ENCODE data around the gene FAM110D. TPM values are rescaled to one million over a fixed set of nuclear protein-coding genes. Genes with fewer than 3 reads are reported as not detected.
A peak's percentile ranks its signal among the peaks of the same experiment; 100 is the strongest.

Gene FAM110D
- total RNA-seq, 4 donors from 2014 or later, result 2.4 to 3.6 (median 2.7) TPM

DNA sequence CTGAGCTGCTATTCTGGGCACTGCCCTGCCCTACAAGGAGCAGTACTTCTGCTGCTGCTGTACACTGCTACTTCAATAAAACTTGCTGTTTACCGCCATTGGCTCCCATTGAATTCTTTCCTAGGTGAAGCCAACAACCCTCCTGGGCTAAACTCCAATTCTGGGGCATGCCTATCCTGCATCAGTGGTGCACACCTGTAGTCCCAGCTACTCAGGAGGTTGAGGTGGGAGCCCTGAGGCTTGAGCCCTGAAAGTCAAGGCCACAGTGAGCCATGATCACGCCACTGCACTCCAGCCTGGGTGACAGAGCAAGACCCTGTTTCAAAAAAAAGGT is 26.1 kb upstream of the FAM110D start:
- TF ChIP-seq POLR2AphosphoS5 (IDR thresholded peaks at IDR 0.05), result no peak
- no peak for TF ChIP-seq POLR2A (IDR thresholded peaks at IDR 0.05)
- TF ChIP-seq, protein P1, sequence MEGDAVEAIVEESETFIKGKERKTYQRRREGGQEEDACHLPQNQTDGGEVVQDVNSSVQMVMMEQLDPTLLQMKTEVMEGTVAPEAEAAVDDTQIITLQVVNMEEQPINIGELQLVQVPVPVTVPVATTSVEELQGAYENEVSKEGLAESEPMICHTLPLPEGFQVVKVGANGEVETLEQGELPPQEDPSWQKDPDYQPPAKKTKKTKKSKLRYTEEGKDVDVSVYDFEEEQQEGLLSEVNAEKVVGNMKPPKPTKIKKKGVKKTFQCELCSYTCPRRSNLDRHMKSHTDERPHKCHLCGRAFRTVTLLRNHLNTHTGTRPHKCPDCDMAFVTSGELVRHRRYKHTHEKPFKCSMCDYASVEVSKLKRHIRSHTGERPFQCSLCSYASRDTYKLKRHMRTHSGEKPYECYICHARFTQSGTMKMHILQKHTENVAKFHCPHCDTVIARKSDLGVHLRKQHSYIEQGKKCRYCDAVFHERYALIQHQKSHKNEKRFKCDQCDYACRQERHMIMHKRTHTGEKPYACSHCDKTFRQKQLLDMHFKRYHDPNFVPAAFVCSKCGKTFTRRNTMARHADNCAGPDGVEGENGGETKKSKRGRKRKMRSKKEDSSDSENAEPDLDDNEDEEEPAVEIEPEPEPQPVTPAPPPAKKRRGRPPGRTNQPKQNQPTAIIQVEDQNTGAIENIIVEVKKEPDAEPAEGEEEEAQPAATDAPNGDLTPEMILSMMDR (IDR thresholded peaks at IDR 0.05), result no peak
- TF ChIP-seq EP300 (IDR thresholded peaks at IDR 0.05), result no peak
- WGBS, result 90% methylated on average over 2 of the region's 2 CpGs
- Histone ChIP-seq H3K4me1 (peaks cover 5% of the 10 kb centered on the region), H3K4me3 (no peak overlapping the region), H3K27me3 (no peaks in the 10 kb centered on the region), H3K27ac (no peak overlapping the region), H3K36me3 (no peaks in the 10 kb centered on the region), H3K9me3 (no peaks in the 10 kb centered on the region)
- no peak for DNase-seq (ENCODE audit: low spot score in 2 of 2)

DNA sequence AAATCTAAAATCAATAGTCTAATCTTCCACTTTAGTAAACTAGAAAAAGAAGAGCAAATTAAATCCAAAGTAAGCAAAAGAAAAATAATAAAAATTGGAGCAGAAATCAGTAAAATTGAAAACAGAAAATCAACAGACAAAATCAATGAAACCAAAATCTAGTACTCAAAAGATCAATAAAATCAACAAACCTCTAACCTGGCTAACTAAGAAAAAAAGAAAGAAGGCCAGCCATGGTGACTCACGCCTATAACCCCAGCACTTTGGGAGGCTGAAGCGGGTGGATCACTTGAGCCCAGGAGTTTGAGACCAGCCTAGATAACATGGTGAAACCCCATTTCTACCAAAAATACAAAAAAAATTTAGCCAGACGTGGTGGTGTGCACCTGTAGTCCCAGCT is 24.4 kb upstream of the FAM110D start:
- DNase-seq (ENCODE audit: low spot score in 2 of 2), result no peak
- 95% methylated on average over 3 of the region's 3 CpGs for WGBS
- TF ChIP-seq POLR2AphosphoS5 (IDR thresholded peaks at IDR 0.05), result no peak
- no peak for TF ChIP-seq POLR2A (IDR thresholded peaks at IDR 0.05)
- TF ChIP-seq, protein P1 (IDR thresholded peaks at IDR 0.05), result no peak
- no peak for TF ChIP-seq EP300 (IDR thresholded peaks at IDR 0.05)
- Histone ChIP-seq H3K27me3 (no peaks in the 10 kb centered on the region), H3K36me3 (no peaks in the 10 kb centered on the region), H3K9me3 (no peaks in the 10 kb centered on the region), H3K4me1 (no peaks in the 10 kb centered on the region), H3K4me3 (no peak overlapping the region), H3K27ac (no peak overlapping the region)

DNA sequence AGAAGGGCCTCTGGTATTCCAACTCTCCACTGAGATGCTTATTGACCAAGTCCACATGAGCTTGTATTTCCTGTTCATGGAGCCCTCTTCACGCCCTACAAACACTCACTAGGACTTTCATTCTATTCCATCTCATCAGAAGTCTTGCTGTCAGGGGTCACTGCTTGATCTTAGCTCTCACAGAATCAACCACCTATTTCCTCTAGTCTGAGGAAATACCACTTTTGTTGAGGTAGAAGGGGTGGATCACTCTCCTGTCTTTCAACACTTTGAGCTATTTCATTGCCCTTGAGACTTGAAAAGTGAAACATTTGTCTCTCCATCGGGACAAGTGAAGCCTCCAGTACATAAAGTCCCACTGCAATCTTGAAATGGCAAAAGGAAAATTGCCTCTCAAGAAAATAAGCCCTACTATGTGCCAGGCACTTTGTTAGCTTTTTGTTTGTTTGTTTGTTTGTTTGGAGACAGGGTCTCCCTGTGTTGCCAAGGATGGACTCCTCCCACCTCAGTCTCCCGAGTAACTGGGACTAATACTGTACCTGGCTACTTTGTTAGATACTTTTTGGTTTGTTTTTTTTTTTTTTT is 19.8 kb upstream of the FAM110D start:
- no peak overlapping the region for H3K27ac ChIP-seq
- no peak for DNase-seq (ENCODE audit: low spot score in 2 of 2)
- H3K4me3 ChIP-seq, result no peak overlapping the region
- H3K27me3 ChIP-seq, result no peaks in the 10 kb centered on the region
- WGBS, result 74% methylated on average over 3 of the region's 3 CpGs
- TF ChIP-seq POLR2A (IDR thresholded peaks at IDR 0.05) (no peak), POLR2AphosphoS5 (IDR thresholded peaks at IDR 0.05) (no peak), EP300 (IDR thresholded peaks at IDR 0.05) (no peak)
- TF ChIP-seq, protein P1 (IDR thresholded peaks at IDR 0.05), result no peak
- H3K9me3 ChIP-seq, result no peaks in the 10 kb centered on the region
- H3K36me3 ChIP-seq, result no peaks in the 10 kb centered on the region
- no peaks in the 10 kb centered on the region for H3K4me1 ChIP-seq

DNA sequence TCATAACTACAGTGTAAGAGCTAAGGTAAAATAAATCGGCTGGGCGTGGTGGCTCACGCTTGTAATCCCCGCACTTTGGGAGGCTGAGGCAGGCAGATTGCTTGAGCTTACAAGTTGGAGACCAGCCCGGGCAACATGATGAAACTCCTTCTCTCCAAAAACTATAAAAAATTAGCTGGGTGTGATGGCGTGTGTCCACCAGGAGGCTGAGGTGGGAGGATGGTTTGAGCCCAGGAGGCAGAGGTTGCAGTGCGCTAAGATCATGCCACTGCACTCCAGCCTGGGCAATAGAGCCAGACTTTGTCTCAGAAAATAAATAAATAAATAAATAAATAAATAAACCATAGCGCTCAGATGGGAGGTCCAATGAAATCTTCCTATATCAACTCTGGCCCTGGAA is 16.7 kb upstream of the FAM110D start:
- DNase-seq (ENCODE audit: low spot score in 2 of 2), result no peak
- H3K4me1 ChIP-seq, result peaks cover 5% of the 10 kb centered on the region
- no peak overlapping the region for H3K4me3 ChIP-seq
- TF ChIP-seq EP300 (IDR thresholded peaks at IDR 0.05), result no peak
- TF ChIP-seq POLR2AphosphoS5 (IDR thresholded peaks at IDR 0.05), result no peak
- TF ChIP-seq, protein P1 (IDR thresholded peaks at IDR 0.05), result no peak
- TF ChIP-seq POLR2A (IDR thresholded peaks at IDR 0.05), result no peak
- no peak overlapping the region for H3K27ac ChIP-seq
- H3K36me3 ChIP-seq, result no peaks in the 10 kb centered on the region
- no peaks in the 10 kb centered on the region for H3K9me3 ChIP-seq
- WGBS, result 72% methylated on average over 8 of the region's 8 CpGs
- H3K27me3 ChIP-seq, result no peaks in the 10 kb centered on the region

DNA sequence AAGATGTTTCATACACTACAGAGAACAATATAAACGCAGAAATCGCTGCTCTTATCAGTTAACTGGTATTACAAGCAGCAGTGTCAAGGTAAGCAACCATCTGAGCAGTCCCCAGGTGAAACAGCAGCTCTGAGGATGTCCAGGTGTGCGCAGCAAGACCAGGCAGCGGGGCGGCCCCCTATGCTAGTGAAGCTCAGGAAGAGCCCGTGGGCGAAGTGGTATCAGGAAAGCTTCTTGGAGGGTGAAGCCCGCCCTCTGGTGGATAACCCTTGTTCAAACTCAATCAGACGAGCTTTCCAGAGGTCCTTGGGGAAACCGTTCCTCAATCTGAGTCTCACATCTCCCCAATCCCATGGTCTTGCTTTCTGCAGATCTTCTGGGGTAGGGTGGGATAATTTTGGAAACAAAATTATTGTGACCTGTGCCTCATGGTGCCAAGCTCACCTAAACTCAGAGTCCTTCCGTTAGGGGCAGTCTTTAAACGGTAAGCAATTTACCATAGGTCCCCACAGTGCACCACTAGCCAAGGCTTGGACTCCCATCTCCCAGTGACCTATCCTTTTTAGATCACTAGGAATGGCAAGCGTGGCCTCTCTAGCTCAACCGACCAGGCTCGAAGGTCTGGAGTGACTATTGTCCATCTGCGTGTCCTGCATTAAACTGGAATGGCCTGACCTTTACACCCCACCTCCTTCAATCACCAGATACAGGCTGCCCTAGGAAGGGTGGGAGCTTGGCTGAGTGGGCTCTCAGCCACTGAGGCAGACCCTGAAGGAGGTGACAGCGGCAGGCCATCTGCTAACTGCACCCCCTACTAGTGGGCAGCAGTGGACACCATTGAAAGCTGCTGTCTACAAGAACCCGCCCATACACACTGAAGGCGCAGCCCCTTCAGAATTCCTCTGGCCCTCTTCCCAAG is 13.6 kb upstream of the FAM110D start:
- Histone ChIP-seq H3K4me1 (peaks cover 5% of the 10 kb centered on the region), H3K27ac (no peak overlapping the region), H3K4me3 (no peak overlapping the region), H3K27me3 (no peaks in the 10 kb centered on the region), H3K36me3 (no peaks in the 10 kb centered on the region), H3K9me3 (no peaks in the 10 kb centered on the region)
- DNase-seq (ENCODE audit: low spot score in 2 of 2), result peak; percentile 85 to 90
- WGBS, result 31% methylated on average over 16 of the region's 19 CpGs
- TF ChIP-seq EP300 (IDR thresholded peaks at IDR 0.05), result no peak
- TF ChIP-seq POLR2AphosphoS5 (IDR thresholded peaks at IDR 0.05), result no peak
- TF ChIP-seq, protein P1 (IDR thresholded peaks at IDR 0.05), result peak; percentile 73 to 81
- no peak for TF ChIP-seq POLR2A (IDR thresholded peaks at IDR 0.05)

Measured in suprapubic skin (tissue), 4 donors.